Endothelial cell (in vitro differentiated cells): ENCODE data around the gene TEAD2. TPM values are rescaled to one million over a fixed set of nuclear protein-coding genes. Genes with fewer than 3 reads are reported as not detected.
"Not testable (repeated sequence)": the region's sequence is repeated elsewhere in the genome, so short reads cannot be mapped to it uniquely, and the experiment has no call there.

Experiments used
- DNase-seq: peaks from one replicate; pipeline ENCODE4 v3.0.0; 2021; ENCODE audit warnings: low spot score
- H3K27ac Mint-ChIP-seq: one replicate; pipeline ENCODE4 v1.8.0; 2021; ENCODE audit warnings: mixed read lengths, inconsistent platforms; ENCODE audit not compliant: unreplicated experiment
- H3K27me3 Mint-ChIP-seq: one replicate; pipeline ENCODE4 v1.8.0; 2021; ENCODE audit warnings: mild to moderate bottlenecking, moderate library complexity, mixed read lengths, inconsistent platforms; ENCODE audit not compliant: unreplicated experiment
- H3K36me3 Mint-ChIP-seq: one replicate; pipeline ENCODE4 v1.8.0; 2021; ENCODE audit warnings: mild to moderate bottlenecking, low read depth, mixed read lengths, inconsistent platforms; ENCODE audit not compliant: unreplicated experiment
- H3K4me1 Mint-ChIP-seq: one replicate; pipeline ENCODE4 v1.8.0; 2021; ENCODE audit warnings: mild to moderate bottlenecking, mixed read lengths, inconsistent platforms; ENCODE audit not compliant: unreplicated experiment
- H3K4me3 Mint-ChIP-seq: one replicate; pipeline ENCODE4 v1.8.0; 2021; ENCODE audit warnings: mild to moderate bottlenecking, mixed read lengths, inconsistent platforms; ENCODE audit not compliant: unreplicated experiment
- H3K9me3 Mint-ChIP-seq: one replicate; pipeline ENCODE4 v1.8.0; 2021; ENCODE audit warnings: mixed read lengths, inconsistent platforms; ENCODE audit not compliant: unreplicated experiment
- total RNA-seq: library from RNA; stranded (reverse); fragmentation: NEBNext Ultra II Directional; extraction: Animal tissue kit (Norgen Biotek cat#: 25700); gene quantifications from one replicate; pipeline ENCODE4 v1.2.1, GENCODE V29; 2021; ENCODE audit not compliant: unreplicated experiment
- TF ChIP-seq, protein P1 (sequence below): fragments of 200-600 bp; sonication (generic); IDR thresholded peaks from one replicate; pipeline ENCODE4 v1.5.0; 2021; ENCODE audit warnings: antibody characterized with exemption; ENCODE audit not compliant: unreplicated experiment

TEAD2 gene
- total RNA-seq, 1 donor from 2014 or later: 167 TPM

DNA sequence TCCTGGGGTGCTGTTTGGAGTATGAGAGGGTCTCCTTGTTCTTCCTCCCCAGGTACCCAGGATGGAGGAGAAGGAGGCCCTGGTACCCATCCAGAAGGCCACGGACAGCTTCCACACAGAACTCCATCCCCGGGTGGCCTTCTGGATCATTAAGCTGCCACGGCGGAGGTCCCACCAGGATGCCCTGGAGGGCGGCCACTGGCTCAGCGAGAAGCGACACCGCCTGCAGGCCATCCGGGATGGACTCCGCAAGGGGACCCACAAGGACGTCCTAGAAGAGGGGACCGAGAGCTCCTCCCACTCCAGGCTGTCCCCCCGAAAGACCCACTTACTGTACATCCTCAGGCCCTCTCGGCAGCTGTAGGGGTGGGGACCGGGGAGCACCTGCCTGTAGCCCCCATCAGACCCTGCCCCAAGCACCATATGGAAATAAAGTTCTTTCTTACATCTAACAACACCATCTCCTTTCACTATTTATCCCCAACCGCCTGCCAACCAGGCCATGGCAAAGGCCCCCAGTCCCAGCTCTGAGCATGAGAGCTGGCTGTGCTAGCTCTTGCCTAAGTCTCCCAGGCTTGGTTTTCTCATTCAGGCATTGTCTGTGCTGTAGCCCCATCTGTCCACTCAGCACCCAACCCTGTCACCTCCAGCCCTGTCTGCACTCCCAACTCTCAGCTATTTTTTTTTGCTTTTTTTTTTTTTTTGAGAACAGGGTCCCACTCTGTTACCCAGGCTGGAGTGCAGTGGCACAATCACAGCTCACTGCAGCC lies 12.6 kb upstream of the TEAD2 start:
- TF ChIP-seq, protein P1, sequence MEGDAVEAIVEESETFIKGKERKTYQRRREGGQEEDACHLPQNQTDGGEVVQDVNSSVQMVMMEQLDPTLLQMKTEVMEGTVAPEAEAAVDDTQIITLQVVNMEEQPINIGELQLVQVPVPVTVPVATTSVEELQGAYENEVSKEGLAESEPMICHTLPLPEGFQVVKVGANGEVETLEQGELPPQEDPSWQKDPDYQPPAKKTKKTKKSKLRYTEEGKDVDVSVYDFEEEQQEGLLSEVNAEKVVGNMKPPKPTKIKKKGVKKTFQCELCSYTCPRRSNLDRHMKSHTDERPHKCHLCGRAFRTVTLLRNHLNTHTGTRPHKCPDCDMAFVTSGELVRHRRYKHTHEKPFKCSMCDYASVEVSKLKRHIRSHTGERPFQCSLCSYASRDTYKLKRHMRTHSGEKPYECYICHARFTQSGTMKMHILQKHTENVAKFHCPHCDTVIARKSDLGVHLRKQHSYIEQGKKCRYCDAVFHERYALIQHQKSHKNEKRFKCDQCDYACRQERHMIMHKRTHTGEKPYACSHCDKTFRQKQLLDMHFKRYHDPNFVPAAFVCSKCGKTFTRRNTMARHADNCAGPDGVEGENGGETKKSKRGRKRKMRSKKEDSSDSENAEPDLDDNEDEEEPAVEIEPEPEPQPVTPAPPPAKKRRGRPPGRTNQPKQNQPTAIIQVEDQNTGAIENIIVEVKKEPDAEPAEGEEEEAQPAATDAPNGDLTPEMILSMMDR: no peak
- Mint-ChIP-seq H3K36me3 (peaks cover 11% of the 10 kb centered on the region), H3K27me3 (peaks cover 4% of the 10 kb centered on the region), H3K4me3 (no peak overlapping the region), H3K27ac (no peak overlapping the region), H3K4me1 (no peaks in the 10 kb centered on the region), H3K9me3 (no peaks in the 10 kb centered on the region)
- DNase-seq: no peak

DNA sequence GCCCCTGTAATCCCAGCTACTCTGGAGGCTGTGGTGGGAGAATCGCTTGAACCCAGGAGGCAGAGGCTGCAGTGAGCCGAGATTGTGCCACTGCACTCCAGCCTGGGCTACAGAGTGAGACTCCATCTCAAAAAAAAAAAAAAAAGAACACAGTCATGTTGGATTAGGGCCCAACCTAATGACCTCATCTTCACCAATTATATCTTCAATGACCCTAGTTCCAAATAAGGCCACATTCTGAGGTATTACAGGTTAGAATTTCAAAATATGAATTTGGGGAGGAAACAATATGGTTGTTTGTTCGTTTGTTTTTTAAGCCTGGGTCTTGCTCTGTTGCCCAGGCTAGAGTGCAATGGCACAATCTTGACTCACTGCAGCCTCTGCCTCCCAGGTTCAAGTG lies 11.0 kb upstream of the TEAD2 start:
- H3K36me3 Mint-ChIP-seq: peaks cover 12% of the 10 kb centered on the region
- H3K4me1 Mint-ChIP-seq, H3K4me3 Mint-ChIP-seq, H3K27ac Mint-ChIP-seq, H3K27me3 Mint-ChIP-seq, H3K9me3 Mint-ChIP-seq, DNase-seq: not testable (repeated sequence)

DNA sequence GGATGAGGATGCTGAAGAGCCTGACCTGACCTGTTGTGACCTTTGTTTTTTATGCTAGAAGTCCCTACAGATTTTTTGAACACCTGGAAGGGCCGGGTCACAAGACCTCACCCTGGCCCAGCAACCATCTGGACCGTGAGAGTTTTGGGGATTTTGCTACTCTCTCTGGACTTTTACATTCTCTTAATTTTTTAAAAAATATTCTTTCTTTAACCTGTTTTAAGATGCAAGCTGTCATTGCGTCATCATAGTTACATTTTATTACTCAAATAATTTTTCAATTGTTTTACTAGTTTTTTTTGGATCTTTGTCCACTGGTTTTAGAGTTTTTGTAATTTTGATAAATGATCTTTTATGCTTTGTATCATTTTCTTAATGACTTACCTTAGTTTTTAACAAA lies 9.0 kb upstream of the TEAD2 start:
- peaks cover 2% of the 10 kb centered on the region for H3K27me3 Mint-ChIP-seq
- H3K9me3 Mint-ChIP-seq: peaks cover 4% of the 10 kb centered on the region
- no peak overlapping the region for H3K27ac Mint-ChIP-seq
- TF ChIP-seq, protein P1: no peak
- H3K36me3 Mint-ChIP-seq: peaks cover 10% of the 10 kb centered on the region
- no peaks in the 10 kb centered on the region for H3K4me1 Mint-ChIP-seq
- DNase-seq: no peak
- no peak overlapping the region for H3K4me3 Mint-ChIP-seq

DNA sequence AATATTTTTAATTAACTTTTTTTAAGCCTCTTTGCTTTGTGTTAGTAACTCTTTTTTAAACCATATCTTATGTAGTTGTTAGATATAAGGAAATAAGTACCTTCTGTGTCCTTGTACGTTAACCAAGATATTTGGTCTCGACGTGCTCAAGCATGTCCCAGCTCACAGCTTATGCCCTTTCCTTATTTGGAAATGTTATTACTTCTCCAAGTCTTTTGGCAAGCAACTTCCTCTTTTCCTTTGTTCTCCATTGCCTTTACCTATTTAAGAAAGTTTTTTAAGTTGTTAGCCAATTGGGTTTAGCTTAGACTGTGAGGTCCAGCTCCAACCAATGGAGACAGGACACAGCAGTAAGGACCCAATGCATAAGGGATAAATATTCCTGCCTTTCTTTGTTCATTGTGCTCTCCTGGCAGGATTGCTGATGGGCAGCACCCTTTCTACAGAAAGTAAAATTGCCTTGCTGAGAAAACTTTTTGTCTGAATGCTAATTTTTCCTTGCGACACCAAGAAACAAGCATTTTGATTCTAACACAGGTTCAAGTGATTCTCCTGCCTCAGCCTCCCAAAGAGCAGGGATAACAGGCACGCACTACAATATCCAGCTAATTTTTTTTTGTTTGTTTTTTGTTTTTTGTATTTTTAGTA lies 6.6 kb upstream of the TEAD2 start:
- Mint-ChIP-seq H3K27ac (no peak overlapping the region), H3K27me3 (peaks cover 3% of the 10 kb centered on the region), H3K4me1 (no peaks in the 10 kb centered on the region), H3K4me3 (no peak overlapping the region), H3K9me3 (peaks cover 4% of the 10 kb centered on the region), H3K36me3 (peaks cover 7% of the 10 kb centered on the region)
- DNase-seq: no peak
- TF ChIP-seq, protein P1: no peak

DNA sequence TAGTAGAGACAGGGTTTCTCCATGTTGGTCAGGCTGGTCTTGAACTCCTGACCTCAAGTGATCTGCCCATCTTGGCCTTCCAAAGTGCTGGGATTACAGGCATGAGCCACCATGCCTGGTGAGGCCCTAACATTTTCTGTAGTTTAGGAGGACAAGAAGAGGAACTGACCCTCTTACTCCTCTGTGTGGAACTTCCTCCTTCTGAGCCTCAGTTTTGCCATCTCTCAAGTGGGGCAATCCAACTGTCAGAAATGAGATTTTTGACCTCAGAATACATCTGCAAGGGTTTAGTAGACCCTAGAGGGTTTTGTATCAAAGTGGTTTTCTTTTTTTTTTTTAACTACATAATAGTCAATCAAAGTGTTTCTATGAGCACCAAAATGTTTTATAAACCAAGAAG lies 3.9 kb upstream of the TEAD2 start:
- Mint-ChIP-seq H3K27ac (no peak overlapping the region), H3K4me3 (no peak overlapping the region), H3K27me3 (peaks cover 9% of the 10 kb centered on the region), H3K4me1 (peaks cover 2% of the 10 kb centered on the region), H3K9me3 (peaks cover 4% of the 10 kb centered on the region), H3K36me3 (peaks cover 7% of the 10 kb centered on the region)
- DNase-seq: no peak
- TF ChIP-seq, protein P1: no peak
